HG02885 (cell line): ENCODE data around the gene CAPN15.
"Not testable (repeated sequence)": the region's sequence is repeated elsewhere in the genome, so short reads cannot be mapped to it uniquely, and the experiment has no call there.

Source experiments
- ATAC-seq: cut with Tn5 transposase; IDR thresholded peaks from one replicate; pipeline ENCODE4 v1.9.1; 2021; ENCODE audit warnings: mild to moderate bottlenecking; ENCODE audit not compliant: unreplicated experiment, poor library complexity

Gene CAPN15

GRCh38 chr16:505479-506245 is 21.9 kb upstream of the CAPN15 start:
- no peak for ATAC-seq

- no peak for ATAC-seq
Measured at GRCh38 chr16:506246-506546, 21.3 kb upstream of the CAPN15 start.

- not testable (repeated sequence) for ATAC-seq
Measured at GRCh38 chr16:507527-507926, 20.0 kb upstream of the CAPN15 start.

DNA sequence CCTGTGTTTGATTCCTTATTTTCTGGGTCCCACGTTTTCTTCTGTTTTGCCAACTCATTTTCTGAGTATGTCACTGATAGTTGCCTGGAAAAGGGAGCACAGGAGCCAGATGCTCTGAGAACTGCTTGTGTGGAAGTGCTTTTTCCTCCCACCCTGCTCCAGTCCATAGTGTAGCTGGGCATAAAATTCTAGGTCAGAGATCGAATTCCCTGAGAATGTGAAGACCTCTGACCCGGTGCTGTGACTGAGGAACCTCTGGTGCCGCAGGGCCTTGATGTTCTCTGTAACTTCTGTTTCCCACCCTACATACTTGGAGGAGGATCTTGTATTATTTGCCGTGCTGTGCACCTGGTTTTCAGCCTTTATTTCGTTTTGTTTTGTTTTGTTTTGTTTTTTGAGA is 19.5 kb upstream of the CAPN15 start:
- ATAC-seq = no peak

DNA sequence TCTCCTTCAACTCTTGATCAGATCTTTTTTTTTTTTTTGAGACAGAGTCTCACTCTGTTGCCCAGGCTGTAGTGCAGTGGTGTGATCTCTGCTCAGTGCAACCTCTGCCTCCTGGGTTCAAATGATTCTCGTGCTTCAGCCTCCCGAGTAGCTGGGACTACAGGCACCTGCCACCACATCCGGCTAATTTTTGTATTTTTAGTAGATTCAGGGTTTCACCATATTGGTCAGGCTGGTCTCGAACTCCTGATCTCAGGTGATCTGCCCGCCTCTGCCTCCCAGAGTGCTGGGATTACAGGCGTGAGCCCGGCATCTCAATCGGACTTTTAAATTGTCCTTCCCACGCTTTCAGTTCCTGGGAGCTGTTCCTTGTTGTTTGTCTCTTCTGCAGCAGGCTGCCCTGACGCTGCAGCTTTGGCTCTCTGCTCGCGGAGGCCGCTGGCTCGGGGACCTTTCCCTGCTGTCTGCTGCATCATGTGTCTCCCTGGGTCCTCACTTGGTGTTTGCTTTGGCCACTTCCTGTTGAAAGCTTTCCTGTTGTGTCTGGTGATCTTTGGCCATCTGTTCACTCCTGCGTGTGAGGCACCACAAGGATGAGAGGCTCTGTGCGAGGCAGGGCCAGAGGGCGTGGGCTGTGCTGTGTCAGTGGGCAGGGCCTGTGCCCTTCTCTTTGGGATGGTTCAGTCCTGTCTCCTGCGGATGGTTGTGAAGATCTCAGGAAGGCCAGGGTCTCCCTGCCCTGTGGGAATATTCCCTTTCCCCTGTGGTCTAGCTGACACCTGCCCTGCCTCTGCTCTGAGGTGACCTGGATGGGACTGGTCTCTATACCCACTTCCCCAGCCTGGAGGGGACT is 18.4 kb upstream of the CAPN15 start:
- ATAC-seq = no peak

GRCh38 chr16:510066-510825 is 17.3 kb upstream of the CAPN15 start:
- ATAC-seq = no peak

DNA sequence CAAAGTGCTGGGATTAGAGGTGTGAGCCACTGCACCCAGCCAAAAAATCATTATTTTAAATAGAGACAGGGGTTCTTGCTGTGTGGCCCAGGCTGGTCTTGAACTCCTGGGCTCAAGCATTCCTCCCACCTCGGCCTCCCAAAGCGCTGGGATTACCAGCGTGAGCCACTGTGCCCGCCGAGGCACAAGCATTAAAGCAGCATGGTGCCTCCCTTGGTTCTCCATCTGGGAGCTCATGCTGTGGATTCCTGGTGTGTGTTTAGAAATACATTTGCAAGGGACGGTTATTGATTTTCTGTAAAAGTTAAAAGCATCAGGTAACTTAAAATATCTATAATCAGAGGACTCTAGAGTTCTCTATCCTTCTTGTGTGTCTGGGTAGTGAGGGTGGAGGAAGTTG is 14.7 kb upstream of the CAPN15 start:
- ATAC-seq = no peak

DNA sequence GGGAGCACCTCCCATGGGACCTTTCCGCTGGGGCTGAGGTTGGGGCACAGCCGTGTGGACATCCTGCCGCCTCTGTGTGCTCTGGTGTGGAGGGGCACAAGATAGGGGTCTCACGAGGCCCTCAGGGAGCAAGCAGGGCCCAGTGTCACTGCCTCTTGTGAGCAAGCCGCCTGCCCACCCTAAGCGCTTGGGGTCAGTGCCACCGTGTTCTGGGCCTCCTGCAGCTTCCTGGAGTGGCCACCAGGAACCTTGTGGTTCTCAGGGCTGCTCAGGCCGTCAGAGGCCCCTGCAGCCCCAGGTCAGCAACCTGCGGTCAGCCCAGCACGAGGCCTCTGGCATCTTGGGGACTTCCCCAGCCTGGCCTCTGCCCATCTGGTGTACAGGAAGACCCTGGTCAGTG is 13.6 kb upstream of the CAPN15 start:
- no peak for ATAC-seq

- ATAC-seq = no peak
Measured at GRCh38 chr16:515175-515938, 12.2 kb upstream of the CAPN15 start.

GRCh38 chr16:515939-516226 is 11.6 kb upstream of the CAPN15 start:
- no peak for ATAC-seq

- ATAC-seq = no peak
Measured at GRCh38 chr16:516301-516700, 11.2 kb upstream of the CAPN15 start.

DNA sequence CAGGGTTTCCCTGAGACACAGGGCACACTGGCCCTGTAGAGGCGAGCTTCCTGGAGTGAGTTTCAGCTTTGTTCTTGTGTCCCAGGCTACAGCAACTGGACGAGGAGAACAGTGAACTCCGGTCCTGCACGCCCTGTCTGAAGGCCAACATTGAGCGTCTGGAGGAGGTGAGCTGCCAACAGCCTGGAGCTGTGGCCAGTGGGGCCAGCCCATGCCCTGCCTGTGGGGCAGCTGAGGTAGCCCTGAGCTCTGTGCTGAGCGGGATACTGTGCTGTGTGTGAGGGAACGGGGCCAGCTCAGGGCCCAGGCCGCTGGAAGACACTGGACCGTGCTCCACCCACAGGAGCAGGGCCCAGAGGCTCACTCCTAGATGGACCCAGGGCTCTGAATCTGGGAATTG is 8.7 kb upstream of the CAPN15 start:
- no peak for ATAC-seq

- ATAC-seq = no peak
Measured at GRCh38 chr16:519425-519824, 8.1 kb upstream of the CAPN15 start.

GRCh38 chr16:519841-520687 is 7.4 kb upstream of the CAPN15 start:
- no peak for ATAC-seq

DNA sequence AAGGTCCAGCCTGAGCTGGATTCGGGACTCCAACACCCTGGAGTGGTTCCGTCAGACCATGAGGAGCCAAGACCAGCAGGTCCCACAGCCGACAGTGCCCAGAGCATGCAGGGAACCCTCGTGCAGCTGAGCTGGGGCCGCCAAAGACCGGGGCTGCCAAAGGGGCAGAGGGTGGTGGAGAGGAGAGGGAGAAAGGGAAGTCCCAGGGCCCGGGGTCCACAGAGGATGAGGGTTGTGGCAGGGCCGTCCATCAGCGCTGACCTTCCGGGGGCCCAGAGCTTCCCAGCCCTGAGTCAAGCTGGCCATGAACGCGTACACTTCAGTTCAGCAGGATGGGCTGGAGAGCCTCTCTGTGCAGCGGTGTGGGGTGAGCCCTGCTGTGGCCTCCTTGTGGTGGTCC is 6.7 kb upstream of the CAPN15 start:
- no peak for ATAC-seq

DNA sequence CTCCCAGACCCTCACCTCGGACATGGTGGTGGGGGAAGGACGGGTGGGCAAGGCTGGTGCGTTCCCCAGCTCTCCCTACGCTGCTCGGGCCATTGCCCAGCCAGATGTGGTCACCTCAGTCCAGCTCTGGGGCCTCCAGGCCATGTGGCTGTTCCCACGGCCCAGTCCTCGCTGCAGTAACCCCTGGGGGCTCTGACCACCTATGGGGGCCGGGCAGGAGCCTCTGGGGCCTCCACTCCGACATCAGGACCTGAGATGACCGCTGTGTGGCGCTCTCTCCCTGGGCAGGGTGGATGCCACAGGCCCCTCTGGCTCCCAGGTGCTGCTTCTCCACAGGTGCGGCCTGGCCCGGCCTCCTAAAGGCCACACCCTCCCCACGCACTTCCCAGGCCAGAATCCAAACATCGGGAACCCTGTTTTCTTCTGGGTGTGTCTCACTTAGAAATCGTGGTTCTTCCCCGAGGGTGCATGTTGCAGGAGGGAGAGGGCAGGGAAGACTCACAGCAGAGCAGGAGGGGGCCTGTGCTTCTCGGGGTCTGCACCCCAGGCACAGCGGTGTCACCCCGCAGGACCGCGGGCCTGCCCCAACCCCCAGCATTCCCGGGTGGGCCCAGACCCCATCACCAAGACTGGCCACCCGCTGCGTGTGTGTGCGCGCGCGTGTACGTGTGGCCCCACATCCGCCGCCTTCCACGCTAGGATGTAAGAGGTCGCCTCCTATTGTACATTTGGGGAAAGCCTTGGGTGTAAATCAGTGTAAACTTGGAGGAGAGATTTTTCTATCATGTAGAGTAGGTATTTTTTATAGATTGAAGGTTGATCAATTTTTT is 5.9 kb upstream of the CAPN15 start:
- ATAC-seq = no peak

- no peak for ATAC-seq
Measured at GRCh38 chr16:522320-523096, 5.0 kb upstream of the CAPN15 start.

DNA sequence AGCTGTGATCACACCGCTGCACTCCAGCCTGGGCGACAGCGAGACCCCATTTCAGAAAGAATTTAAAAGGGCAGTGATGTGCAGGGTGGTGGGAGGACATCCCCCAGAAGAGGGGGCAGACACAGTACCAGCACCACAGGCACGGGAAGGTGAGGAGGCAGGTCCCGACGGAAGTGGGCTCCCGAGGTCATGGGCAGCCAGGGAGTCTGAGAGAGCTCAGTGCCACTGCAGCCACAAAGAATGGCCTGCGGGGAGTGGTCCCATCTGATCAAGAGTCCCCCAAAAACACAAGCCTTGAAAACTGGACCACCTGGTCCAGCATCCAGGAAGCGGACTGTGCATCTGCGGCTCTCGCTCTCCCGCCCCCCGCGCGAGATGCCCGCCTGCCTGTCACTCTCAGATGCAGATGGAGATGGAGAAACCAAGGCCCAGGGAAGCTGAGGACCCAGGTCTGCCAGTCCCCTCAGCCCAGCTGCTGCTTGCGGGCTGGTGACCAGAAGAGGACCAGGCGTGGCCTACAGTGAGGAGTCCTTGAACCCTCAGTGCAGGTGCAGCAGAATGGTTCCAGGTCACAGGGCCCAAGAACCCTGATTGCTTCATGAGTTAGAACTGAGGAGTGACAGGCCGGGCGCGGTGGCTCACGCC is 4.3 kb upstream of the CAPN15 start:
- no peak for ATAC-seq
